ENCODE results near the gene FBXO4. TPM values are rescaled to one million over a fixed set of nuclear protein-coding genes. Genes with fewer than 3 reads are reported as not detected.
"Not testable (repeated sequence)": the region's sequence is repeated elsewhere in the genome, so short reads cannot be mapped to it uniquely, and the experiment has no call there.

FBXO4 gene
- total and polyA plus RNA-seq, 2 experiments from 2014 or later: 12.1 to 15.9 TPM

GRCh38 chr5:41973887-41974286 is 48.8 kb downstream of the FBXO4 start:
- no peak overlapping the region for H2AFZ ChIP-seq
- H3K36me3 ChIP-seq (ENCODE audit: low read depth): no peaks in the 10 kb centered on the region
- H3F3A ChIP-seq (ENCODE audit: insufficient read depth): no peaks in the 10 kb centered on the region
- no peak overlapping the region for H3K4me3 ChIP-seq
- H3K9me3 ChIP-seq (ENCODE audit: low read depth): no peaks in the 10 kb centered on the region
- TF ChIP-seq EZH2 (IDR thresholded peaks at IDR 0.05; ENCODE audit: insufficient read depth, poor library complexity, severe bottlenecking) (no peak), EZH2phosphoT487 (IDR thresholded peaks at IDR 0.05; ENCODE audit: insufficient read depth, low read depth) (no peak)
- no peak overlapping the region for H3K9ac ChIP-seq
- 0 out of 2 replicates have a peak, but pooled peaks cover 6% of the 10 kb centered on the region for H3K4me1 ChIP-seq (ENCODE audit: insufficient read depth)
- in situ Hi-C loops (cut with MboI): no loop called here
- no peaks in the 10 kb centered on the region for H3K9me2 ChIP-seq (ENCODE audit: insufficient read depth)
- no peaks in the 10 kb centered on the region for H3K27me3 ChIP-seq (replicated peaks; ENCODE audit: insufficient read depth)
- no peak overlapping the region for H3K4me2 ChIP-seq (ENCODE audit: unreplicated experiment)
- no peaks in the 10 kb centered on the region for H3K79me2 ChIP-seq (ENCODE audit: insufficient read depth)
- no peak overlapping the region for H3K27ac ChIP-seq
- no peaks in the 10 kb centered on the region for H4K20me1 ChIP-seq (ENCODE audit: insufficient read depth)
- no peak for DNase-seq
- whole genome bisulfite sequencing, 2 experiments (ENCODE audit: low coverage in 1 of 2, low lambda C conversion rate in 2 of 2, missing lambda C conversion rate in 2 of 2): 37 to 38% methylated on average over 2 of the region's 2 CpGs

- Histone ChIP-seq H3K27ac (no peak overlapping the region), H3K4me3 (no peak overlapping the region), H3K36me3 (ENCODE audit: low read depth) (no peaks in the 10 kb centered on the region), H3K9me2 (ENCODE audit: insufficient read depth) (no peaks in the 10 kb centered on the region), H3K79me2 (ENCODE audit: insufficient read depth) (no peaks in the 10 kb centered on the region), H3K27me3 (replicated peaks; ENCODE audit: insufficient read depth) (no peaks in the 10 kb centered on the region), H3K9ac (no peak overlapping the region), H3F3A (ENCODE audit: insufficient read depth) (no peaks in the 10 kb centered on the region), H4K20me1 (ENCODE audit: insufficient read depth) (no peaks in the 10 kb centered on the region), H3K4me1 (ENCODE audit: insufficient read depth) (0 out of 2 replicates have a peak, but pooled peaks cover 7% of the 10 kb centered on the region), H3K9me3 (ENCODE audit: low read depth) (no peaks in the 10 kb centered on the region), H3K4me2 (ENCODE audit: unreplicated experiment) (no peak overlapping the region), H2AFZ (no peak overlapping the region)
- in situ Hi-C loops (cut with MboI): no loop called here
- WGBS, 2 experiments (ENCODE audit: low coverage in 1 of 2, low lambda C conversion rate in 2 of 2, missing lambda C conversion rate in 2 of 2): 23 to 36% methylated on average over 1 of the region's 1 CpG
- TF ChIP-seq EZH2phosphoT487 (IDR thresholded peaks at IDR 0.05; ENCODE audit: insufficient read depth, low read depth) (no peak), EZH2 (IDR thresholded peaks at IDR 0.05; ENCODE audit: insufficient read depth, poor library complexity, severe bottlenecking) (no peak)
- DNase-seq: peak; percentile 11
Observed at GRCh38 chr5:41978676-41979075, 53.6 kb downstream of the FBXO4 start.

- DNase-seq: no peak
- Histone ChIP-seq H3F3A (ENCODE audit: insufficient read depth) (no peaks in the 10 kb centered on the region), H3K36me3 (ENCODE audit: low read depth) (no peaks in the 10 kb centered on the region), H4K20me1 (ENCODE audit: insufficient read depth) (no peaks in the 10 kb centered on the region), H2AFZ (no peak overlapping the region), H3K9me2 (ENCODE audit: insufficient read depth) (no peaks in the 10 kb centered on the region; the same call in 1 of the 2 replicates), H3K27me3 (replicated peaks; ENCODE audit: insufficient read depth) (no peaks in the 10 kb centered on the region), H3K4me3 (no peak overlapping the region), H3K79me2 (ENCODE audit: insufficient read depth) (no peaks in the 10 kb centered on the region), H3K9ac (no peak overlapping the region), H3K9me3 (ENCODE audit: low read depth) (no peaks in the 10 kb centered on the region), H3K27ac (no peak overlapping the region), H3K4me1 (ENCODE audit: insufficient read depth) (0 out of 2 replicates have a peak, but pooled peaks cover 7% of the 10 kb centered on the region), H3K4me2 (ENCODE audit: unreplicated experiment) (no peak overlapping the region)
- in situ Hi-C loops (cut with MboI): no loop called here
- WGBS, 2 experiments (ENCODE audit: low coverage in 1 of 2, low lambda C conversion rate in 2 of 2, missing lambda C conversion rate in 2 of 2): 2 to 3% methylated on average over 2 of the region's 2 CpGs
- TF ChIP-seq EZH2 (IDR thresholded peaks at IDR 0.05; ENCODE audit: insufficient read depth, poor library complexity, severe bottlenecking) (no peak), EZH2phosphoT487 (IDR thresholded peaks at IDR 0.05; ENCODE audit: insufficient read depth, low read depth) (no peak)
Observed at GRCh38 chr5:41980396-41980795, 55.3 kb downstream of the FBXO4 start.

GRCh38 chr5:41980870-41981269 is 55.8 kb downstream of the FBXO4 start:
- Histone ChIP-seq H3K4me1 (ENCODE audit: insufficient read depth) (0 out of 2 replicates have a peak, but pooled peaks cover 7% of the 10 kb centered on the region), H3K4me2 (ENCODE audit: unreplicated experiment) (no peak overlapping the region), H3K79me2 (ENCODE audit: insufficient read depth) (no peaks in the 10 kb centered on the region), H4K20me1 (ENCODE audit: insufficient read depth) (no peaks in the 10 kb centered on the region), H2AFZ (no peak overlapping the region), H3K36me3 (ENCODE audit: low read depth) (no peaks in the 10 kb centered on the region), H3F3A (ENCODE audit: insufficient read depth) (no peaks in the 10 kb centered on the region), H3K9ac (no peak overlapping the region), H3K9me2 (ENCODE audit: insufficient read depth) (no peaks in the 10 kb centered on the region; the same call in 1 of the 2 replicates), H3K4me3 (no peak overlapping the region), H3K9me3 (ENCODE audit: low read depth) (no peaks in the 10 kb centered on the region), H3K27ac (no peak overlapping the region), H3K27me3 (replicated peaks; ENCODE audit: insufficient read depth) (no peaks in the 10 kb centered on the region)
- DNase-seq: no peak
- TF ChIP-seq EZH2phosphoT487 (IDR thresholded peaks at IDR 0.05; ENCODE audit: insufficient read depth, low read depth) (no peak), EZH2 (IDR thresholded peaks at IDR 0.05; ENCODE audit: insufficient read depth, poor library complexity, severe bottlenecking) (no peak)
- in situ Hi-C loops (cut with MboI): no loop called here

- H3F3A ChIP-seq (ENCODE audit: insufficient read depth); H3K9me3 ChIP-seq (ENCODE audit: low read depth); H3K36me3 ChIP-seq (ENCODE audit: low read depth); H3K79me2 ChIP-seq (ENCODE audit: insufficient read depth); H3K27me3 ChIP-seq (replicated peaks; ENCODE audit: insufficient read depth); DNase-seq; H3K4me1 ChIP-seq (ENCODE audit: insufficient read depth); H3K4me2 ChIP-seq (ENCODE audit: unreplicated experiment); H3K9me2 ChIP-seq (ENCODE audit: insufficient read depth); H3K4me3 ChIP-seq; H2AFZ ChIP-seq; in situ Hi-C loops (cut with MboI); H3K9ac ChIP-seq; H3K27ac ChIP-seq; H4K20me1 ChIP-seq (ENCODE audit: insufficient read depth): not testable (repeated sequence)
- 23% methylated on average over 2 of the region's 2 CpGs for WGBS, 2 experiments (ENCODE audit: low coverage in 1 of 2, low lambda C conversion rate in 2 of 2, missing lambda C conversion rate in 2 of 2)
Observed at GRCh38 chr5:41982858-41983257, 57.8 kb downstream of the FBXO4 start.
